ENCODE results near the gene BANK1.

The BANK1 gene

DNA sequence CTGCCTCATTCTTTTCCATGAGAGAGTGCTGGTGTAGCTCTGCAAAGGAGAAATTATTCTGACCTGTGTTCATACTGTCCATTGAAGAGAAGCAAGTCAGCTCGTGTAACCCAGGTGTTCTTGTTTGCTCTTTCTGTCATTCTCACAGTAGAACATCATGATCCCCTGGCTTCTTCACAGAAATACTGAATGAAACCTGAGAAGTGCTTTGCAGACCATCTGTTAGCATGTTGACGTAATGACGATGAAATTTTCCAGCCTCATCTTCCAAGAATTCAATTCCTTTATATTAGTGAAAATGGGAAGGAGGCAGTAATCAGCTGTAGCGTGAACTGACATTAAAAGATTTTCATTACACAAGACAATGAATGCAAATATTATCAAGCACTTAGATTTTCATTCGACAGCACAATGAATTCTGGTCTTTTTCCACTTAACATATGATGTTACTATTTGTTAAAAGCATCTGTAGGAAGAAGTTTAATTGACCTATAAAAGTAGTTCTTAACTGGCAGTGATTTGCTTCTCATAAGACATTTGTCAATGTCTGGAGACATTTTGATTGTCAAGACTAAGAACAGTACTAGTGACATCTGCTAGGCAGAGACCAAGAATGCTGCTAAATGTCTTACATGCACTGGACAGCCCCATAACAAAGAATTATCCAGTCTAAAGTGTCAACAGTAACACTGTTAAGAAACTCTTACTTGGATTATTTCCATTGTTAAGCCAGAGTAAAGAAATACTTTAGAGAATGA, 246.3 kb downstream of the BANK1 start:
- H3K9me3 ChIP-seq (ENCODE audit: low read length): no peaks in the 10 kb centered on the region

DNA sequence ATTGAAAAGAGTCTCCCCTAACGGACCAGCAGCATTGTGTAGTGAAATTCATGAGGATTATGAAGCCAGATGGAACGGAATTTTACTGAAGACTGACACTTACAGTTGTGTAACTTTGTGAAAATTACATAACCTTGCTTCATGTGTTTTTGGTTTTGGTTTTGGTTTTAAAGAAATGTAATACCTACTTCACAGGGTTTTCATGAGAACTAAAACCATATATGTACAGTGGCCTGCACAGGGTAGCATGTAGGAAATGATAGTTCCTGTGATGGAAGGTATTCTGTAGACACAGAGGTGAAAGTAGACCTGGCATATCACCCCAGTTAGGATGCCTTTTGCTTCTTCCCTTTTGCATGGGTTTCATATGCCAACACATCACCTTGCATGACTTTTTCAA, 247.0 kb downstream of the BANK1 start:
- Histone ChIP-seq H3K4me2 (ENCODE audit: low read length) (no peak overlapping the region), H3K79me2 (ENCODE audit: insufficient read depth, low read length) (no peaks in the 10 kb centered on the region), H3K9ac (ENCODE audit: low read length) (no peak overlapping the region), H3K27me3 (ENCODE audit: insufficient read depth, low read length) (no peaks in the 10 kb centered on the region), H3F3A (ENCODE audit: insufficient read depth, low read length) (no peaks in the 10 kb centered on the region), H3K27ac (ENCODE audit: low read depth, low read length, poor library complexity, severe bottlenecking) (no peak overlapping the region), H3K9me3 (ENCODE audit: low read length) (no peaks in the 10 kb centered on the region), H3K9me2 (ENCODE audit: low read depth, low read length) (no peaks in the 10 kb centered on the region), H4K20me1 (ENCODE audit: insufficient read depth, low read length) (no peaks in the 10 kb centered on the region), H3K4me1 (ENCODE audit: insufficient read depth, low read length, severe bottlenecking) (no peaks in the 10 kb centered on the region), H3K4me3 (ENCODE audit: low read depth, low read length, poor library complexity, severe bottlenecking) (no peak overlapping the region), H3K36me3 (ENCODE audit: insufficient read depth, low read length) (peaks cover 4% of the 10 kb centered on the region; the same call in 1 of the 2 replicates), H2AFZ (ENCODE audit: low read length) (no peak overlapping the region)
- TF ChIP-seq, protein P1, sequence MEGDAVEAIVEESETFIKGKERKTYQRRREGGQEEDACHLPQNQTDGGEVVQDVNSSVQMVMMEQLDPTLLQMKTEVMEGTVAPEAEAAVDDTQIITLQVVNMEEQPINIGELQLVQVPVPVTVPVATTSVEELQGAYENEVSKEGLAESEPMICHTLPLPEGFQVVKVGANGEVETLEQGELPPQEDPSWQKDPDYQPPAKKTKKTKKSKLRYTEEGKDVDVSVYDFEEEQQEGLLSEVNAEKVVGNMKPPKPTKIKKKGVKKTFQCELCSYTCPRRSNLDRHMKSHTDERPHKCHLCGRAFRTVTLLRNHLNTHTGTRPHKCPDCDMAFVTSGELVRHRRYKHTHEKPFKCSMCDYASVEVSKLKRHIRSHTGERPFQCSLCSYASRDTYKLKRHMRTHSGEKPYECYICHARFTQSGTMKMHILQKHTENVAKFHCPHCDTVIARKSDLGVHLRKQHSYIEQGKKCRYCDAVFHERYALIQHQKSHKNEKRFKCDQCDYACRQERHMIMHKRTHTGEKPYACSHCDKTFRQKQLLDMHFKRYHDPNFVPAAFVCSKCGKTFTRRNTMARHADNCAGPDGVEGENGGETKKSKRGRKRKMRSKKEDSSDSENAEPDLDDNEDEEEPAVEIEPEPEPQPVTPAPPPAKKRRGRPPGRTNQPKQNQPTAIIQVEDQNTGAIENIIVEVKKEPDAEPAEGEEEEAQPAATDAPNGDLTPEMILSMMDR (IDR thresholded peaks at IDR 0.05; ENCODE audit: low read length): no peak
- TF ChIP-seq EZH2 (IDR thresholded peaks at IDR 0.05; ENCODE audit: borderline replicate concordance, low read length): no peak

More for the DNA sequence above, 246.3 kb downstream of the BANK1 start:
- no peak for TF ChIP-seq EZH2 (IDR thresholded peaks at IDR 0.05; ENCODE audit: borderline replicate concordance, low read length)
- TF ChIP-seq, protein P1 (IDR thresholded peaks at IDR 0.05; ENCODE audit: low read length): no peak
- Histone ChIP-seq H3K4me3 (ENCODE audit: low read depth, low read length, poor library complexity, severe bottlenecking) (no peak overlapping the region), H3K4me2 (ENCODE audit: low read length) (no peak overlapping the region), H3K27me3 (ENCODE audit: insufficient read depth, low read length) (no peaks in the 10 kb centered on the region), H3K79me2 (ENCODE audit: insufficient read depth, low read length) (no peaks in the 10 kb centered on the region), H3F3A (ENCODE audit: insufficient read depth, low read length) (no peaks in the 10 kb centered on the region), H4K20me1 (ENCODE audit: insufficient read depth, low read length) (no peaks in the 10 kb centered on the region), H3K27ac (ENCODE audit: low read depth, low read length, poor library complexity, severe bottlenecking) (no peak overlapping the region), H3K36me3 (ENCODE audit: insufficient read depth, low read length) (peaks cover 3% of the 10 kb centered on the region; the same call in 1 of the 2 replicates), H3K9ac (ENCODE audit: low read length) (no peak overlapping the region), H2AFZ (ENCODE audit: low read length) (no peak overlapping the region), H3K9me2 (ENCODE audit: low read depth, low read length) (no peaks in the 10 kb centered on the region), H3K4me1 (ENCODE audit: insufficient read depth, low read length, severe bottlenecking) (no peaks in the 10 kb centered on the region)

DNA sequence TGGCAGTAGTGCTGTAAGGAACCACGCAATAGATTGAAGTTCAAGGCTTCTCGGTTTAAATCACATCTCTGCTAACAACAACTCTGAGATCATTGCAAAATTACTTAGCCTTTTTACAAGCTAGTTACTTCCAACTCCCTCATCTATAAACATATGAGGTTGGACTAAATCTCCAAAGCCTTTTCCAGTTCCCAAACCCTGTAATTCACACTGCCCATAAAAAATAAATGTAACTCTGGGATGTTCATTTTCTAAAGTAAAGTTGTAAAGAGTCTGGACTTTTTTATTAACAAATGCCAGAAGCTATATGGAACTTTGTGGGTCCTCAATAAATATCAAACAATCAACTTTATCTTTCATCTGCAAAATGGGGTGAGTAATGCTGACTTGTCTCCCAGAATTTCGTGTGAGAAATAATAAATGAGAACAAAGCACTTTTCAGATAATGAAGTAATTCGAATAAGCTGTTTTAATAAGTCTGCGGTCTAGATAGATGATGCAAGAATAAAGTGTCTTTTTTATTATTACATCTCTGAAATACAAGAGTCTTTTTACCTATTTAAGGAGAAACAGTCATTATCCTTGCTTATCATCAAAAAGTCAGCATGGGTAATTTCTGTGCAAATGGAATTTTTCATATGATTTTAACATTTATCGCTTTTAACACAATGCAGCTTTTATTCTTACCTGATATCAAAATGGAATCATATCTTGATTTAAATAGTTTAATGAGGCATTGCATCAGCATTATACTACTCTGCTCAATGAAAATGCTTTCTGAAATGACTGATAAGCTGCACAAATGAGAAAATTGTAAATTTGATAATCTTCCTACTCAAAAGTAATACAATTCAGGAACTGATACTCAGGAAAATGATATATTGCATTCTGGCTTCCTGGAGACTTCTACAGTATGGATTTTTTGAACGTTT, 252.6 kb downstream of the BANK1 start:
- H3K36me3 ChIP-seq (ENCODE audit: insufficient read depth, low read length): peaks cover 20% of the 10 kb centered on the region
- H3K9me2 ChIP-seq (ENCODE audit: low read depth, low read length): no peaks in the 10 kb centered on the region
- H3K79me2 ChIP-seq (ENCODE audit: insufficient read depth, low read length): no peaks in the 10 kb centered on the region
- no peak overlapping the region for H3K4me2 ChIP-seq (ENCODE audit: low read length)
- H3K4me3 ChIP-seq (ENCODE audit: low read depth, low read length, poor library complexity, severe bottlenecking): no peak overlapping the region
- H2AFZ ChIP-seq (ENCODE audit: low read length): no peak overlapping the region
- H3F3A ChIP-seq (ENCODE audit: insufficient read depth, low read length): no peaks in the 10 kb centered on the region
- TF ChIP-seq, protein P1 (IDR thresholded peaks at IDR 0.05; ENCODE audit: low read length): no peak
- no peak for TF ChIP-seq EZH2 (IDR thresholded peaks at IDR 0.05; ENCODE audit: borderline replicate concordance, low read length)
- H3K27me3 ChIP-seq (ENCODE audit: insufficient read depth, low read length): no peaks in the 10 kb centered on the region
- no peak overlapping the region for H3K27ac ChIP-seq (ENCODE audit: low read depth, low read length, poor library complexity, severe bottlenecking)
- no peaks in the 10 kb centered on the region for H3K4me1 ChIP-seq (ENCODE audit: insufficient read depth, low read length, severe bottlenecking)
- H3K9me3 ChIP-seq (ENCODE audit: low read length): no peaks in the 10 kb centered on the region
- H3K9ac ChIP-seq (ENCODE audit: low read length): no peak overlapping the region
- H4K20me1 ChIP-seq (ENCODE audit: insufficient read depth, low read length): no peaks in the 10 kb centered on the region

All from OCI-LY1 (cell line).